Liver (tissue), 3 donors: Measurements from ENCODE around the gene CPNE1.

Experiments used
- EGR1 ChIP-seq, 2 donors: IDR thresholded peaks; 2 replicates each; pipeline ENCODE4 v1.6.1; 2016 to 2018; ENCODE audit warnings: antibody characterized with exemption in 2 of 2, low read depth in 2 of 2
- GABPA ChIP-seq, 2 donors: IDR thresholded peaks in 1 of 2; conservative IDR thresholded peaks in 1 of 2; 2 replicates each; pipeline ENCODE4 v1.6.1; 2016; ENCODE audit warnings: antibody characterized with exemption in 2 of 2, mild to moderate bottlenecking in 1 of 2, moderate library complexity in 1 of 2
- RAD21 ChIP-seq, 2 donors: IDR thresholded peaks; 2 replicates each; pipeline ENCODE4 v1.6.1; 2016; ENCODE audit warnings: antibody characterized with exemption in 2 of 2, mild to moderate bottlenecking in 2 of 2
- SP1 ChIP-seq: IDR thresholded peaks from 2 replicates; pipeline ENCODE4 v1.6.1; 2018; ENCODE audit warnings: antibody characterized with exemption, mild to moderate bottlenecking
- YY1 ChIP-seq: IDR thresholded peaks from 2 replicates; pipeline ENCODE4 v1.6.1; 2016; ENCODE audit warnings: antibody characterized with exemption, mild to moderate bottlenecking
- TF ChIP-seq, protein P1 (sequence below): fragments of 150-350 bp; IDR thresholded peaks from 2 replicates; pipeline ENCODE4 v1.5.1; 2017; ENCODE audit warnings: improper control_type of control experiment, low read depth, low read length; ENCODE audit not compliant: missing input control
- TF ChIP-seq, protein P2 (sequence below): IDR thresholded peaks from 2 replicates; pipeline ENCODE4 v1.6.1; 2016; ENCODE audit warnings: antibody characterized with exemption
- donor health status: healthy.
- donor health status: healthy.

DNA sequence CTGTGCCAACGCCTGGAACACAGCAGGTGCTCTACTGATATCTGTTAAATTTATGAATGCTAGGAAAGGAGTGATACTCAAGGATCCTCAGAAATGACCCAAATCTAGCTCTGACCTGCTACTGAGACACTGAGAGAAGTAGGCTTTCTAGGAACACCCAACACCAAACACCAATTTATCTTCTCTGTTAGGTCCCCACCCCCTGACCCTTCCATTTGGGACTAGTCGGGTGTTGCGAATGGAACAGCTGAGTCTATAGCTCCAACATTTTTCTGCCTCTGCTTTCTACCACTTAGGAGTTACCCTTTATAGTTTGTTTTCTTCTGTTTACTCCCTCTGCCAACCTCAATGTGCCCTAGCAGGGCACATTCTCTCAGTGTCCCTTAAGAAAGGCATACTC lies 24.0 kb downstream of the CPNE1 start:
- TF ChIP-seq, protein P1, sequence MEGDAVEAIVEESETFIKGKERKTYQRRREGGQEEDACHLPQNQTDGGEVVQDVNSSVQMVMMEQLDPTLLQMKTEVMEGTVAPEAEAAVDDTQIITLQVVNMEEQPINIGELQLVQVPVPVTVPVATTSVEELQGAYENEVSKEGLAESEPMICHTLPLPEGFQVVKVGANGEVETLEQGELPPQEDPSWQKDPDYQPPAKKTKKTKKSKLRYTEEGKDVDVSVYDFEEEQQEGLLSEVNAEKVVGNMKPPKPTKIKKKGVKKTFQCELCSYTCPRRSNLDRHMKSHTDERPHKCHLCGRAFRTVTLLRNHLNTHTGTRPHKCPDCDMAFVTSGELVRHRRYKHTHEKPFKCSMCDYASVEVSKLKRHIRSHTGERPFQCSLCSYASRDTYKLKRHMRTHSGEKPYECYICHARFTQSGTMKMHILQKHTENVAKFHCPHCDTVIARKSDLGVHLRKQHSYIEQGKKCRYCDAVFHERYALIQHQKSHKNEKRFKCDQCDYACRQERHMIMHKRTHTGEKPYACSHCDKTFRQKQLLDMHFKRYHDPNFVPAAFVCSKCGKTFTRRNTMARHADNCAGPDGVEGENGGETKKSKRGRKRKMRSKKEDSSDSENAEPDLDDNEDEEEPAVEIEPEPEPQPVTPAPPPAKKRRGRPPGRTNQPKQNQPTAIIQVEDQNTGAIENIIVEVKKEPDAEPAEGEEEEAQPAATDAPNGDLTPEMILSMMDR = no peak
- TF ChIP-seq RAD21 (IDR thresholded peaks at IDR 0.05) (no peak), YY1 (no peak), EGR1 (IDR thresholded peaks at IDR 0.05; ENCODE audit: low read depth in 2 of 2) (no peak), SP1 (no peak), GABPA (IDR thresholded peaks at IDR 0.05 in 1 of 2, conservative IDR thresholded peaks at IDR 0.05 in 1 of 2) (no peak)
- TF ChIP-seq, protein P2, sequence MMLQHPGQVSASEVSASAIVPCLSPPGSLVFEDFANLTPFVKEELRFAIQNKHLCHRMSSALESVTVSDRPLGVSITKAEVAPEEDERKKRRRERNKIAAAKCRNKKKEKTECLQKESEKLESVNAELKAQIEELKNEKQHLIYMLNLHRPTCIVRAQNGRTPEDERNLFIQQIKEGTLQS = no peak
